Fibroblast of mammary gland (primary cell): ENCODE results near the gene CDHR2.

Experiments used
- DNase-seq: peaks from one replicate; pipeline ENCODE4 v3.0.0-alpha.2; 2010; ENCODE audit warnings: low read depth
- H3K4me3 ChIP-seq: 2 replicates; pipeline ENCODE4 v1.5.1; 2011; ENCODE audit warnings: low read depth, mild to moderate bottlenecking, low read length, moderate library complexity; ENCODE audit not compliant: control insufficient read depth
- TF ChIP-seq, protein P1 (sequence below): conservative IDR thresholded peaks from 2 replicates; pipeline ENCODE4 v1.5.1; 2011; ENCODE audit warnings: low read depth, low read length, inconsistent platforms; ENCODE audit not compliant: control insufficient read depth, insufficient read depth

Gene CDHR2

DNA sequence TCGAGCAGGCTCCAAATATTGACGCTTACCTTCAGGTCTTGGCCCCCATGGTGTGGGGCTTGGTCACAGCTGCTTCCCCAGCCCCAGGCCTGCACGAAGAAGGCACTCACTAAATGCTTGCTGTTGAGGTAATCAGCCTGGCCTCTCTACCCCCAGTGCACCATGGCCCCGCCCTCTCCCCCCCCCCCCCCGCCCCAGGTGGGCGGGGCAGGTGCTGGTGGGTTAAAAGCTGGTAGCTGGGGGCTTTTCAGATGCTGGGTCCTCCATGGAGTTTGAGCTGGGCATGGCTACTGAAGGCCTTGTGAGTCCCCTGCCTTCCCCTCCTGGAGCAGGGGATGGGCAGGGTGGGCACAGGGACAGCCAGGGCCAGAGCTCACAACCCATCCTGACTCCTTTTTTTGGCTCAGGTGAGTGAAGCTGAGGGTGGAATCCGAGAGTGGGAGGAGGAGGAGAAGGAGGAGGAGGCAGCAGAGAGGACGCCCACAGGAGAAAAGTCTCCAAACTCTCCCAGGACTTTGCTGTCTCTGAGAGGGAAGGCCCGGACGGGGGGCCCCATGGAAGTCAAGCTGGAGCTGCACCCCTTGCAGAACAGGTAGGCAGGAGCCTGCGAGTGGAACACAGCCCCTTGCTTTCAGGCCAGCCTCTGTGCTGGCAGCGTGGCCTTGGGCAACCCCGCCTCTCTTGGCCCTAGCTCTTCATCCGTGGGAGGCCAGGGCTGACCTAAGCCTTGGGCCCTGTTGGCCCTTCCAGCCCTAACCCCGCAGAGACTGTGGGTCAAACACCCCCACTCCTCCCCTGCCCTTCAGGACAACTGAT, 93.7 kb downstream of the CDHR2 start:
- no peak overlapping the region for H3K4me3 ChIP-seq
- no peak for DNase-seq
- TF ChIP-seq, protein P1, sequence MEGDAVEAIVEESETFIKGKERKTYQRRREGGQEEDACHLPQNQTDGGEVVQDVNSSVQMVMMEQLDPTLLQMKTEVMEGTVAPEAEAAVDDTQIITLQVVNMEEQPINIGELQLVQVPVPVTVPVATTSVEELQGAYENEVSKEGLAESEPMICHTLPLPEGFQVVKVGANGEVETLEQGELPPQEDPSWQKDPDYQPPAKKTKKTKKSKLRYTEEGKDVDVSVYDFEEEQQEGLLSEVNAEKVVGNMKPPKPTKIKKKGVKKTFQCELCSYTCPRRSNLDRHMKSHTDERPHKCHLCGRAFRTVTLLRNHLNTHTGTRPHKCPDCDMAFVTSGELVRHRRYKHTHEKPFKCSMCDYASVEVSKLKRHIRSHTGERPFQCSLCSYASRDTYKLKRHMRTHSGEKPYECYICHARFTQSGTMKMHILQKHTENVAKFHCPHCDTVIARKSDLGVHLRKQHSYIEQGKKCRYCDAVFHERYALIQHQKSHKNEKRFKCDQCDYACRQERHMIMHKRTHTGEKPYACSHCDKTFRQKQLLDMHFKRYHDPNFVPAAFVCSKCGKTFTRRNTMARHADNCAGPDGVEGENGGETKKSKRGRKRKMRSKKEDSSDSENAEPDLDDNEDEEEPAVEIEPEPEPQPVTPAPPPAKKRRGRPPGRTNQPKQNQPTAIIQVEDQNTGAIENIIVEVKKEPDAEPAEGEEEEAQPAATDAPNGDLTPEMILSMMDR = no peak

DNA sequence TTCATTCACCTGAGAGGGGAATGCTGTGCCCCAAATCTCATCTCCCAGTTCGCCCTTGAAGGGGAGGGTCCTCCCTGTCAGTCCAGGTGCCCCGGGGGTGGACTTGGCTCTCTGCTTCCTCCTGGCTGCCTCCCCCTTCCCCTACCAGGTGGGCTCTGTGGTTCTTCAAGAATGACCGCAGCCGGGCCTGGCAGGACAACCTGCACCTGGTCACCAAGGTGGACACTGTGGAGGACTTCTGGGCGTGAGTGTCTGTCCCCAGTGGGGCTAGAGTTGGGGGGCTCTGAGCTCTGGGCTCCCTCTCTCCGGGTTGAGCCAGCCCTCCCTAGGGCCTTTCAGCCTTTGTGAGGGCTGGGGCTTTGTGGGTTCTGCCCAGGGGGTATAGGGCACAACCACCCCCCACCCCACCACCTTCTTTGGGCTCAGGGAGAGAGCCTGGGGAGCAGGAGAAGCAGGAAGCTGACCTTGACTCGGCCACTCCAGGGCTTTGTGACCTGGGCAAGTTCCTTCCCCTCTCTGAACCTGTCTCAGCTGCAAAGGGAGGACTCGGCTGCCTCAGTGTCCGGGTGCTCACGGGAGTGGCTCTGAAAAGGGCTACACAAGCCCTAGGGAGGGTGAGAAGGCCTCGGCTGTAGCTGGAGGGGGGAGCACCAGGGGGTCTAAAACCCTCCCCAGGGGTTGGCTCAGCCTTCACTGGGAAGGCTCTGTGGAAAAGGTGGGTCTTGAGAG, 94.5 kb downstream of the CDHR2 start:
- TF ChIP-seq, protein P1 = no peak
- DNase-seq = no peak
- no peak overlapping the region for H3K4me3 ChIP-seq

GRCh38 chr5:176644294-176644693, 95.2 kb downstream of the CDHR2 start:
- TF ChIP-seq, protein P1 = no peak
- DNase-seq = no peak
- no peak overlapping the region for H3K4me3 ChIP-seq

GRCh38 chr5:176644878-176645670, 95.9 kb downstream of the CDHR2 start:
- TF ChIP-seq, protein P1 = no peak

More at GRCh38 chr5:176644878-176645670, 95.9 kb downstream of the CDHR2 start:
- no peak for DNase-seq
- no peak overlapping the region for H3K4me3 ChIP-seq
